ENCODE results near the gene TAF1B. TPM values are rescaled to one million over a fixed set of nuclear protein-coding genes. Genes with fewer than 3 reads are reported as not detected.

TAF1B gene
- total and polyA plus RNA-seq, 2 donors (not counting 1 experiment from before 2014, with no cell fraction given) = 19.5 to 32.9 TPM

DNA sequence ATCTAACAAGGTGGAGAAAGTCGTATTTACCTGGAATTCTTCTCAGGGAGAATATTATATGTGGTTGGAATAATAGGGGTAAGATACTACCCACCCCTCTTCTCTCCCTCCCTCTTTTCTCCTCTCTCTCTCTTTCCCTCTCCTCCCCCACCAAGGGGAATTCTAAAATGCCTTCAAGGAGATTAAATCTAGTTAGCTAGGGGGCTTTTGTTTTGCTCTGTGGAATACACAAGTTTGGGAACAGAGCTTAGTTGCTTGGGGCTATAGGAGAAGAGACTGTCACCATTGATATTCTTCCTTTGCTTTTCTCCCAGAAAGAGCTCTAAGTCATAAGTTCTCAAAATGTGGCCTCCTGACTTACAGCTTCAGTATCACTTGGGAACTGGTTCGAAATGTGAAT, 34.5 kb downstream of the TAF1B start:
- Histone ChIP-seq H3K27me3 (ENCODE audit: control insufficient read depth, insufficient read depth, low read length) (no peaks in the 10 kb centered on the region), H3K27ac (ENCODE audit: insufficient read depth, low read length) (no peak overlapping the region), H3K36me3 (ENCODE audit: control insufficient read depth, insufficient read depth, low read length) (peaks cover 11% of the 10 kb centered on the region), H4K20me1 (ENCODE audit: control insufficient read depth, extremely low read depth, insufficient read depth, low read length) (no peaks in the 10 kb centered on the region), H3K4me2 (ENCODE audit: extremely low read depth, insufficient read depth, low read length) (no peak overlapping the region), H3K4me1 (ENCODE audit: control insufficient read depth, extremely low read depth, insufficient read depth, low read length) (no peaks in the 10 kb centered on the region), H3K9me3 (ENCODE audit: control insufficient read depth, insufficient read depth, low read depth, low read length) (no peaks in the 10 kb centered on the region), H3K4me3 (replicated peaks in 1 of 4; ENCODE audit: control extremely low read depth in 1 of 4, insufficient read depth in 1 of 4, low read depth in 3 of 4, low read length in 4 of 4) (no peak overlapping the region), H3K79me2 (ENCODE audit: control insufficient read depth, insufficient read depth, low read length) (no peaks in the 10 kb centered on the region), H2AFZ (ENCODE audit: low read length) (no peak overlapping the region), H3K9ac (ENCODE audit: insufficient read depth, low read length) (no peak overlapping the region)
- no peak for TF ChIP-seq EZH2 (IDR thresholded peaks at IDR 0.05; ENCODE audit: low read length, missing control alignments)
- TF ChIP-seq, protein P1, sequence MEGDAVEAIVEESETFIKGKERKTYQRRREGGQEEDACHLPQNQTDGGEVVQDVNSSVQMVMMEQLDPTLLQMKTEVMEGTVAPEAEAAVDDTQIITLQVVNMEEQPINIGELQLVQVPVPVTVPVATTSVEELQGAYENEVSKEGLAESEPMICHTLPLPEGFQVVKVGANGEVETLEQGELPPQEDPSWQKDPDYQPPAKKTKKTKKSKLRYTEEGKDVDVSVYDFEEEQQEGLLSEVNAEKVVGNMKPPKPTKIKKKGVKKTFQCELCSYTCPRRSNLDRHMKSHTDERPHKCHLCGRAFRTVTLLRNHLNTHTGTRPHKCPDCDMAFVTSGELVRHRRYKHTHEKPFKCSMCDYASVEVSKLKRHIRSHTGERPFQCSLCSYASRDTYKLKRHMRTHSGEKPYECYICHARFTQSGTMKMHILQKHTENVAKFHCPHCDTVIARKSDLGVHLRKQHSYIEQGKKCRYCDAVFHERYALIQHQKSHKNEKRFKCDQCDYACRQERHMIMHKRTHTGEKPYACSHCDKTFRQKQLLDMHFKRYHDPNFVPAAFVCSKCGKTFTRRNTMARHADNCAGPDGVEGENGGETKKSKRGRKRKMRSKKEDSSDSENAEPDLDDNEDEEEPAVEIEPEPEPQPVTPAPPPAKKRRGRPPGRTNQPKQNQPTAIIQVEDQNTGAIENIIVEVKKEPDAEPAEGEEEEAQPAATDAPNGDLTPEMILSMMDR (conservative IDR thresholded peaks at IDR 0.05 in 1 of 2, IDR thresholded peaks at IDR 0.05 in 1 of 2; ENCODE audit: low read depth in 1 of 2, low read length in 2 of 2) = no peak
- DNase-seq (ENCODE audit: low read depth in 2 of 2) = no peak

DNA sequence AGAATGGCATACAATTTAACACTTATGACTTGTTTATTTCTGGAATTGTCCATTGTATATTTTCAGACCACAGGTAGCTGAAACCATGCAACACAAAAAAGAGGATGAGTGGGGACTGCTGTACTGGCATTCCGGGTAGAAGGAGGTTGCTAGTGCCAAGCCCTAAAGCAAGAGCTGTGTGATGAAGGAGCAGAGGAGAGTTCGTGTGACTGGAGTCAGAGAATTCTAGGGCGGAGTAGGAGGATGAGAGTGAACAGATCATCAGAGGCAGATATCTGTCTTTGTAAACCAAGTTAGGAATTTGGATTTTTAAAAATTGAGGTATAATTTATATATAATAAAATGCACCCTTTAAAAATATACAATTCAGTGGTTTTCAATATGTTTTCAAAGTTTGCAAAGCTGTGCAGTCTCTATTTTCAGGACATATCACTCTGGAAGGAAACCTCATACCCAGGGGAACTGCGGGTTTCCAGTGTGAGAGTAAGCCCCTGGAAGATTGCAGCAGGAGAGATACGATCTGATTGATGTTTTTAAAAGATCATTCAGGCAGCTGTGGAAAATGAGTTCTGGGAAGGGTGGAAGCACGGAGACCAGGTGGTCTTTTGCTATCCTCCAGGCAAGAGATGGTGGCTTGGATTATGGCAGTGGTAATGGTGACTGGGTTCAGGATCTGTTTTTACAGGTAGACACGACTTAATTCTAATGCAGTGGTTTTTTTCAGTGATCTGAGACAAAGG, 36.4 kb downstream of the TAF1B start:
- H3K36me3 ChIP-seq (ENCODE audit: control insufficient read depth, insufficient read depth, low read length) = peaks cover 14% of the 10 kb centered on the region

DNA sequence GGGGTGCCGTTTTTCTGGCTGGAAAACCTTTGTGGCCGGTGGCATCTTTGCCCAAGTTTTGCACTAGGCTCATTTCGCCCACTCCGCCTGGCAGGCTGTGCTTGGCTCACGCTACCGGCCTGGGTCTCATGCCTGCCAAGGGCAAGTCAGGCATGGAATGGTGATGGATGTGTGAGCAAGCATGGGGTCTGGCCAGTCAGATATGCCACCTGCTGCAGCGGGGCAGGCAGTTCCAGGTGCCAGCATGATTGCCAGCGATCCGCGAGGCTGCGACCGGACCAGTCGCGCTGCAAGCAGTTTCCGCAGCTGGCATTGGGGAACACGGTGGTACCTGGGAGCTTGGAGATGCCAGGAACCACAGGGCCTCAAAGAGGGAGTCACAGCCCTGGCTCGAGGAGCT, 40.6 kb downstream of the TAF1B start:
- Histone ChIP-seq H3K4me2 (ENCODE audit: extremely low read depth, insufficient read depth, low read length) (no peak overlapping the region), H3K9me3 (ENCODE audit: control insufficient read depth, insufficient read depth, low read depth, low read length) (no peaks in the 10 kb centered on the region), H3K27ac (ENCODE audit: insufficient read depth, low read length) (no peak overlapping the region), H3K4me1 (ENCODE audit: control insufficient read depth, extremely low read depth, insufficient read depth, low read length) (peaks cover 5% of the 10 kb centered on the region), H4K20me1 (ENCODE audit: control insufficient read depth, extremely low read depth, insufficient read depth, low read length) (no peaks in the 10 kb centered on the region), H3K27me3 (ENCODE audit: control insufficient read depth, insufficient read depth, low read length) (no peaks in the 10 kb centered on the region), H3K9ac (ENCODE audit: insufficient read depth, low read length) (no peak overlapping the region), H2AFZ (ENCODE audit: low read length) (no peak overlapping the region), H3K79me2 (ENCODE audit: control insufficient read depth, insufficient read depth, low read length) (no peaks in the 10 kb centered on the region), H3K4me3 (replicated peaks in 1 of 4; ENCODE audit: control extremely low read depth in 1 of 4, insufficient read depth in 1 of 4, low read depth in 3 of 4, low read length in 4 of 4) (no peak overlapping the region), H3K36me3 (ENCODE audit: control insufficient read depth, insufficient read depth, low read length) (peaks cover 8% of the 10 kb centered on the region)
- no peak for DNase-seq (ENCODE audit: low read depth in 2 of 2)
- TF ChIP-seq, protein P1 (conservative IDR thresholded peaks at IDR 0.05 in 1 of 2, IDR thresholded peaks at IDR 0.05 in 1 of 2; ENCODE audit: low read depth in 1 of 2, low read length in 2 of 2) = no peak
- no peak for TF ChIP-seq EZH2 (IDR thresholded peaks at IDR 0.05; ENCODE audit: low read length, missing control alignments)

More for the DNA sequence above, 36.4 kb downstream of the TAF1B start:
- Histone ChIP-seq H4K20me1 (ENCODE audit: control insufficient read depth, extremely low read depth, insufficient read depth, low read length) (no peaks in the 10 kb centered on the region), H3K9me3 (ENCODE audit: control insufficient read depth, insufficient read depth, low read depth, low read length) (no peaks in the 10 kb centered on the region), H3K4me1 (ENCODE audit: control insufficient read depth, extremely low read depth, insufficient read depth, low read length) (peaks cover 3% of the 10 kb centered on the region), H3K79me2 (ENCODE audit: control insufficient read depth, insufficient read depth, low read length) (no peaks in the 10 kb centered on the region), H3K4me3 (replicated peaks in 1 of 4; ENCODE audit: control extremely low read depth in 1 of 4, insufficient read depth in 1 of 4, low read depth in 3 of 4, low read length in 4 of 4) (no peak overlapping the region), H3K4me2 (ENCODE audit: extremely low read depth, insufficient read depth, low read length) (no peak overlapping the region), H3K27ac (ENCODE audit: insufficient read depth, low read length) (no peak overlapping the region), H2AFZ (ENCODE audit: low read length) (no peak overlapping the region), H3K27me3 (ENCODE audit: control insufficient read depth, insufficient read depth, low read length) (no peaks in the 10 kb centered on the region), H3K9ac (ENCODE audit: insufficient read depth, low read length) (no peak overlapping the region)
- no peak for DNase-seq (ENCODE audit: low read depth in 2 of 2)
- no peak for TF ChIP-seq EZH2 (IDR thresholded peaks at IDR 0.05; ENCODE audit: low read length, missing control alignments)
- TF ChIP-seq, protein P1 (conservative IDR thresholded peaks at IDR 0.05 in 1 of 2, IDR thresholded peaks at IDR 0.05 in 1 of 2; ENCODE audit: low read depth in 1 of 2, low read length in 2 of 2) = no peak
